Common myeloid progenitor, CD34-positive (primary cell): Measurements from ENCODE around the gene EFS.

Experiments
- CTCF ChIA-PET: fragments of 350-600 bp; sonication (Branson Sonifier 250); formaldehyde crosslinking; loops from one replicate; lab custom pipeline; 2021; ENCODE audit warnings: antibody characterized with exemption; lab: Charles Lee
- POLR2A ChIA-PET: fragments of 350-600 bp; sonication (Branson Sonifier 250); formaldehyde crosslinking; loops from one replicate; lab custom pipeline; 2021; ENCODE audit warnings: antibody characterized with exemption; lab: Charles Lee
- DNase-seq, 3 donors: peaks; one replicate each; pipeline versions ENCODE4 v3.0.0 to v3.0.0-alpha.2; 2013
- H3K27ac ChIP-seq, 2 experiments: 1 replicate in 1 of 2; 2 replicates in 1 of 2; pipeline ENCODE4 v1.7.0; 2013; ENCODE audit warnings: inconsistent platforms in 2 of 2, low read length in 2 of 2, mild to moderate bottlenecking in 2 of 2, low read depth in 1 of 2, moderate library complexity in 1 of 2; ENCODE audit not compliant: severe bottlenecking in 2 of 2, insufficient read depth in 1 of 2, poor library complexity in 1 of 2
- H3K27me3 ChIP-seq, 5 experiments: replicated peaks in 2 of 5; 1 replicate in 3 of 5; 2 replicates in 2 of 5; pipeline versions ENCODE4 v1.6.1 to v1.7.0; 2013; ENCODE audit warnings: low read length in 4 of 5, mild to moderate bottlenecking in 2 of 5, moderate library complexity in 2 of 5, inconsistent platforms in 1 of 5; ENCODE audit not compliant: insufficient read depth in 5 of 5, control insufficient read depth in 4 of 5
- H3K36me3 ChIP-seq, 4 experiments: 1 replicate in 2 of 4; 2 replicates in 2 of 4; pipeline versions ENCODE4 v1.6.1 to v1.7.0; 2013; ENCODE audit warnings: low read length in 3 of 4, control low read depth in 1 of 4, mild to moderate bottlenecking in 1 of 4; ENCODE audit not compliant: control insufficient read depth in 4 of 4, insufficient read depth in 4 of 4
- H3K4me1 ChIP-seq, 4 experiments: 1 replicate in 3 of 4; 2 replicates in 1 of 4; pipeline versions ENCODE4 v1.6.1 to v1.7.1; 2013; ENCODE audit warnings: low read length in 3 of 4, mild to moderate bottlenecking in 3 of 4, control low read depth in 1 of 4, inconsistent platforms in 1 of 4, moderate library complexity in 1 of 4; ENCODE audit not compliant: control insufficient read depth in 4 of 4, insufficient read depth in 4 of 4; ENCODE audit errors: control extremely low read depth in 1 of 4
- H3K4me3 ChIP-seq, 7 experiments: 1 replicate in 4 of 7; 2 replicates in 3 of 7; pipeline versions ENCODE4 v1.5.1 to v1.7.0; 2013; ENCODE audit warnings: mild to moderate bottlenecking in 7 of 7, low read length in 6 of 7, moderate library complexity in 6 of 7, inconsistent platforms in 2 of 7, low read depth in 2 of 7, control low read depth in 1 of 7; ENCODE audit not compliant: insufficient read depth in 4 of 7, control insufficient read depth in 1 of 7; ENCODE audit errors: extremely low read depth in 1 of 7
- H3K9me3 ChIP-seq, 5 experiments: 1 replicate in 4 of 5; 2 replicates in 1 of 5; pipeline versions ENCODE4 v1.6.1 to v1.7.1; 2013; ENCODE audit warnings: low read length in 4 of 5, mild to moderate bottlenecking in 2 of 5, inconsistent platforms in 1 of 5, low read depth in 1 of 5, moderate library complexity in 1 of 5; ENCODE audit not compliant: control insufficient read depth in 4 of 5, insufficient read depth in 2 of 5; ENCODE audit errors: control extremely low read depth in 1 of 5
- WGBS: methylation state at CpG from one replicate; pipeline ENCODE4 v1.1.5; 2013; ENCODE audit not compliant: insufficient coverage; 5-methylcytosine and 5-hydroxymethylcytosine counted together

The EFS gene

DNA sequence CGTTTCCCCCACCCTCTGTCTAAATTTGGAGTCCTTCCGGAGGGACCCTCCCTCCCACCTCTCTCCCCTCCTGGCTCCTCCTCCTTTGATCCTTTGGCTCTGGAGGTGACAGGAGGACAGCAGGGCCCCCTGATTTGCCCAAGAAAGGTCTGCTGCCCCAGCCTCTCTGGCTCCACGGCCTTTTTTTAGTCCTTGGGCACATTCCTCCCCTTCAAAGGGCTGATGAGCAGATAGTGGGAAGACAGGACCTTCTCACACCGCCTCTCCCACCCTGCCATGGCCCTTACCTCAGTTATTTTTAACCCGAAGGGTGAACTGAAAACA is 43.3 kb upstream of the EFS start:
- DNase-seq = no peak
- POLR2A ChIA-PET = no interaction called here
- no peaks in the 10 kb centered on the region for H3K36me3 ChIP-seq
- H3K27ac ChIP-seq = no peak overlapping the region
- no peak overlapping the region for H3K4me3 ChIP-seq
- CTCF ChIA-PET = interaction anchor here (0.6 kb wide), 1 partner anchor 16 kb away, joined by 4 read pairs; no protein-coding TSS in a partner anchor
- 91% methylated on average over 5 of the region's 5 CpGs for WGBS
- H3K4me1 ChIP-seq = no peaks in the 10 kb centered on the region
- no peaks in the 10 kb centered on the region for H3K9me3 ChIP-seq
- H3K27me3 ChIP-seq = no peaks in the 10 kb centered on the region

DNA sequence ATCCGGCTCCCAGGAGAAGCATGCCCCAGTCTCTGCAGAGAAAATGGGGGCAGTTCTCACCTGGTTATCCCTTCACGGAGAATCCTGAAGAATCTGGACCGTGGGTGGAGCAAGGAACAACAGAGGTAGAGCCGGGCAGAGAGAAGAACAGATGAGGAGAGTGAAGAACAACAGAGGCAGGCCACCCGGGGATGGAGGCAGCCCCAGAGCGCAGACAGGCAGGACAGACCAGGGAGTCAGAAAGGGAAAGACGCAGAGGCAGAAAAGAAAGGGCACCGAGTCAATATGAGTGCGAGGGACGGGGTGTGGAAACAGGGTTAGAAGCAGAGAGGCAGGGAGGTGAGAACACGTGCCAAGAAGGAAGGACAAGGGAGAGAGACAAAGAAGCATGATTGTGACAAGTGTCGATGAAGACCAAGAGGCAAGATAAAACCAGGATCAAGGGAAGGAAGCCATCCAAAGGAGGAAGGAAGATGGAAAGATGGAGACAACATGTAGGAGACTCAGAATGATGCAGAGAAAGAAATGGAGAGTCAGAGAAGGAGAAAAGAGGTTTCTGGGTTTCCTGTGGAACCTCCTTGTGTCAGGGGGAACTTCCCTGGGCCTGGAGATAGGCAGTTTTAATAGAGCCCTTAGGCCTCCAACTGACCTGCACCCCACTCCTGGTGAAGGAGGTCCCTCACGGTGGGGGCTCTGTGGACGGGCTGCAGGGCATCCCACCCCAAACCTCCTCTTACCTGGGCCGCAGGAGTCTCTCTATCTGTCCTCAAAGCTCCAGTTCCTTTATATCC is 42.7 kb upstream of the EFS start, which contains the start of gene MYH6:
MYH6 (minus strand) TSS at position 758 of the 791 bp plus-strand sequence. CDS start 1,050 bp downstream, outside the sequence.
- Histone ChIP-seq H3K4me1 (no peaks in the 10 kb centered on the region), H3K9me3 (no peaks in the 10 kb centered on the region), H3K4me3 (no peak within 1 kb of the TSS), H3K27me3 (no peaks in the 10 kb centered on the region), H3K27ac (no peak within 1 kb of the TSS), H3K36me3 (no peaks in the 10 kb centered on the region)
- 90% methylated on average over 15 of the region's 15 CpGs for WGBS
- POLR2A ChIA-PET = no interaction called here
- CTCF ChIA-PET = interaction anchor here (0.6 kb wide), 1 partner anchor 15 kb away, joined by 4 read pairs; no protein-coding TSS in a partner anchor
- no peak for DNase-seq

DNA sequence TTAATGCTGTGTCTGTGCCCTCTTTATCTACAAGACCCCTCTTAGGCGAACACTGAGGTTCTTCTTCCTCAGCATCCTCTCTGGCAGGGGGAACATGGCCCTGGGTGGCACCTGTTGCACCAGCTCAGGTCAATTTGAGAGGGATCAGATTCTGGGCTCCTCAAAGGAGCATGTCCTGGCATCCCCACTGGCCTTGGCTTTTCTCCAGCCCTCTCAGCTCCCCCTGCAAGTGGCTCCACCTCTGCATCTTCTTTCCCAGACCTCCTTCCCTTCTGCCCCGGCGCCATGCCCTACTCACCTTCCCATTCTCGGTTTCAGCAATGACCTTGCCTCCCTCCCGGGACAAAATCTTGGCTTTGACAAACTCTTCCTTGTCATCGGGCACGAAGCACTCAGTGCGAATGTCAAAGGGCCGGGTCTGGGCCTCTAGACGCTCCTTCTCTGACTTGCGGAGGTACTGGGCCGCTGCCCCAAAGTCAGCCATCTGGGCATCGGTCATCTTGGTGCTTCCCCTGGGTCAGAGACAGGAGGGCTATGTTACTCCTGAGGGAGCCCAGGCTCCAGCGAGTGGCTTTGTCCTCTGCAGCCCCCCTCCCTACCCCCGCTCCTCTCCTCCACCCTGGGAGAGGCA is 41.9 kb upstream of the EFS start:
- Histone ChIP-seq H3K9me3 (no peaks in the 10 kb centered on the region), H3K36me3 (no peaks in the 10 kb centered on the region), H3K4me3 (no peak overlapping the region), H3K27me3 (no peaks in the 10 kb centered on the region), H3K4me1 (no peaks in the 10 kb centered on the region), H3K27ac (no peak overlapping the region)
- POLR2A ChIA-PET = no interaction called here
- WGBS = 96% methylated on average over 13 of the region's 15 CpGs
- DNase-seq = no peak
- CTCF ChIA-PET = interaction anchor here (1.0 kb wide), 1 partner anchor 33 kb away, joined by 3 read pairs; no protein-coding TSS in a partner anchor

DNA sequence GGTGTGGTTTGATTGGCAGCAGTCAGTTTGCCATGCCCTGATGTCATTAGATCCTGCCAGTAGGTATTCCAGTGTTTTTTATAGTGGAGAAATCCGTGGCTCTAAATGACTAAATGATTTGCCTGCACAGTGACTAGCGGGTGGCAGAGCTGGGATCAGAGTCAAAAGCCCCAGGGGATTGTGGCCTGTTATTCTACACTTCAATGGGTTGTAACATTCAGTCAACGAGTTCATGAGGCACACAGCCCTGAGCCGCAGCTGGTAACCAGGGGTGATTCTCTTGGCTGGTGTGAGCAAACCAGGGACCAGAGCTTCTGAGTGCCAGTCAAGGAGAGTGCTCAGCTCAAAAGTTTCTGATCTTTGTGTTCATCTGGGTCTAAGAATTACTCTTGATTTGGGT is 41.3 kb upstream of the EFS start:
- DNase-seq = no peak
- ChIA-PET CTCF (interaction anchor here (1.0 kb wide), 1 partner anchor 32 kb away, joined by 3 read pairs; no protein-coding TSS in a partner anchor), POLR2A (no interaction called here)
- WGBS = 92% methylated on average over 4 of the region's 4 CpGs
- Histone ChIP-seq H3K4me1 (no peaks in the 10 kb centered on the region), H3K4me3 (no peak overlapping the region), H3K27ac (no peak overlapping the region), H3K9me3 (no peaks in the 10 kb centered on the region), H3K27me3 (no peaks in the 10 kb centered on the region), H3K36me3 (no peaks in the 10 kb centered on the region)

DNA sequence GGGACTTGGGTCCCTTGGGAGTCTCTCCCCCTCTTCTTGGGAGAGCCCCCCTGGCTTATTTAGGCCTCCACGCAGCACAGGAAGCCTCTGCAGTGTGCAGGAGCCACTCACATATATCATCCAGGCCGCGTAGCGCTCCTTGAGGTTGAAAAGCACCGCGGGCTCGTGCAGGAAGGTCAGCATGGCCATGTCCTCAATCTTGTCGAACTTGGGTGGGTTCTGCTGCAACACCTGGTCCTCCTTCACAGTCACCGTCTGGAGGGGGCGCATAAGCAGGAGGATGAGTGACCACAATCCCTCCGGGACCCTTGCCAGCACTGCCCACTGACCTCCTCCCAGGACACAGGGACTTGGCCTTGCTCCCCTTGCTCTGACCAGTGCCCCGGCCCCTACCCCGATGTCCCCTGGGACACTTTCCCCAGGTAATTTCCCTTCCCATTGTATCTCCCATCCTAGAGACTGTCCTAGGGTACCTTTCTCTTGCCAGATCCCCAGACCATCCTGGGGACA is 40.6 kb upstream of the EFS start:
- ChIA-PET POLR2A (no interaction called here), CTCF (interaction anchor here (1.0 kb wide), 1 partner anchor 32 kb away, joined by 3 read pairs; no protein-coding TSS in a partner anchor)
- no peaks in the 10 kb centered on the region for H3K9me3 ChIP-seq
- no peaks in the 10 kb centered on the region for H3K27me3 ChIP-seq
- WGBS = 79% methylated on average over 12 of the region's 13 CpGs
- H3K27ac ChIP-seq = no peak overlapping the region
- no peak overlapping the region for H3K4me3 ChIP-seq
- DNase-seq = no peak
- no peaks in the 10 kb centered on the region for H3K4me1 ChIP-seq
- no peaks in the 10 kb centered on the region for H3K36me3 ChIP-seq

DNA sequence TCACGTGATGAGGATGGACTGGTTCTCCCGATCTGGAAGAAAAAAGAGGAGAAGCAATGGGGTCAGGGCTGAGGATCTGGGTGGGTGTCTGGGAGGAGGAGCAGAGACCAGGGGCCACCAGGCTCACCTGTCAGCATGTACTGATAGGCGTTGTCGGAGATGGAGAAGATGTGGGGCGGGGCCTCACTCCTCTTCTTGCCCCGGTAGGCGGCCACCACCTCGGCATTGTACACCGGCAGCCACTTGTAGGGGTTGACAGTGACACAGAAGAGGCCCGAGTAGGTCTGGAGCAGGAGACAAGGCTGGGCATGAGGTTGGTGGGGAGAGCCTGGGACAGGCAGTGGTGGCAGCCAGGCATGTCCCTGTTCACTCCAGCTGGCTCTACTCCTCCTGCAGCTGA is 40.1 kb upstream of the EFS start:
- no peaks in the 10 kb centered on the region for H3K36me3 ChIP-seq
- no peak overlapping the region for H3K27ac ChIP-seq
- H3K4me3 ChIP-seq = no peak overlapping the region
- H3K4me1 ChIP-seq = no peaks in the 10 kb centered on the region
- no peaks in the 10 kb centered on the region for H3K9me3 ChIP-seq
- POLR2A ChIA-PET = no interaction called here
- DNase-seq = no peak
- CTCF ChIA-PET = no interaction called here
- no peaks in the 10 kb centered on the region for H3K27me3 ChIP-seq
- WGBS = 94% methylated on average over 10 of the region's 10 CpGs

DNA sequence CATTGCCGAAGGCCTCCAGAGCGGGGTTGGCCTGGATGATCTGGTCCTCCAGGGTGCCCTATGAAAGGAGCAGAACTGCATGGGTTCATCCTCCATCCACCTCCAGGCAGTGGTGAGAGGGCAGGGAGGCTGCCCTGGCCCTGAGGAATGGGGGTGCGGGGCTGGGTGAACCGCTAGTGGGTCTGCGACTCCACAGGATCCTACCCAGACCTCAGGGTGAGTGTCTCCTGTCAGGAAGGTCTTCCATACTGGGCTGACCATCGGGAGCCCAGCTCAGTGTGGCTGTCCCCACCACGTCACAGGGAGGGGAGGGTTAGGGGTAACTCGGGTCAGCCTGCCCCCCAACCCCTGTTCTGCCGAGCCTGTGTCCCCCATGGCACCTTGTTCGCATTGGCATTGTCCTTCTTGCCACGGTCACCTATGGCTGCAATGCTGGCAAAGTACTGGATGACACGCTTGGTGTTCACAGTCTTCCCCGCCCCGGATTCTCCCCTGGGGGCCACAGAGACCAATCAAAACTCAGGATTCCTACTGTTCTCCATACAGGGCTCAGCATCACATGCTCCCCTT is 39.4 kb upstream of the EFS start:
- no peaks in the 10 kb centered on the region for H3K36me3 ChIP-seq
- H3K4me1 ChIP-seq = no peaks in the 10 kb centered on the region
- 92% methylated on average over 11 of the region's 14 CpGs for WGBS
- H3K27ac ChIP-seq = no peak overlapping the region
- ChIA-PET CTCF (no interaction called here), POLR2A (no interaction called here)
- no peaks in the 10 kb centered on the region for H3K27me3 ChIP-seq
- no peaks in the 10 kb centered on the region for H3K9me3 ChIP-seq
- no peak for DNase-seq
- H3K4me3 ChIP-seq = no peak overlapping the region
